GM12891 (cell line): Measurements from ENCODE around the gene IRF9.
"Not testable (repeated sequence)": the region's sequence is repeated elsewhere in the genome, so short reads cannot be mapped to it uniquely, and the experiment has no call there.

Experiments used
- PAX5 ChIP-seq: IDR thresholded peaks from 2 replicates; pipeline ENCODE4 v1.6.1; 2011; ENCODE audit warnings: low read length, moderate library complexity, mild to moderate bottlenecking; ENCODE audit not compliant: insufficient read depth, severe bottlenecking
- POLR2A ChIP-seq: IDR thresholded peaks from 2 replicates; pipeline ENCODE4 v1.6.1; 2011; ENCODE audit warnings: low read depth, low read length, control low read depth
- POLR2AphosphoS5 ChIP-seq: IDR thresholded peaks from 2 replicates; pipeline ENCODE4 v1.6.1; 2011; ENCODE audit warnings: low read depth, low read length, control low read depth
- SPI1 ChIP-seq: IDR thresholded peaks from 2 replicates; pipeline ENCODE4 v1.6.1; 2011; ENCODE audit warnings: low read depth, low read length, control low read depth
- TAF1 ChIP-seq: IDR thresholded peaks from 2 replicates; pipeline ENCODE4 v1.6.1; 2011; ENCODE audit warnings: low read depth, low read length, control low read depth

GRCh38 chr14:24202538-24202937 lies 41.5 kb downstream of the IRF9 start:
- not testable (repeated sequence) for TF ChIP-seq POLR2A, POLR2AphosphoS5, TAF1, PAX5, SPI1
